SK-N-SH (cell line): Measurements from ENCODE around the gene CNGA3. TPM values are rescaled to one million over a fixed set of nuclear protein-coding genes. Genes with fewer than 3 reads are reported as not detected.

Experiments
- CTCF ChIA-PET: fragments of 300-600, 350-600 bp; formaldehyde crosslinking; extraction: SDS; loops from one replicate; lab custom pipeline; 2021; lab: Yijun Ruan, JAX
- POLR2A ChIA-PET: fragments of 350-600 bp; sonication (Branson Sonifier 250); formaldehyde crosslinking; extraction: SDS; loops from one replicate; lab custom pipeline; 2020; ENCODE audit warnings: antibody characterized with exemption, inconsistent platforms; lab: Yijun Ruan, JAX
- DNase-seq: peaks from one replicate; pipeline ENCODE4 v3.0.0; 2012
- H2AFZ ChIP-seq: fragments of 200-600 bp; sonication (generic); 2 replicates; pipeline ENCODE4 v1.8.1; 2016; ENCODE audit warnings: antibody characterized with exemption, mild to moderate bottlenecking, low read depth
- H3F3A ChIP-seq: fragments of 200-600 bp; sonication (generic); replicated peaks from 2 replicates; pipeline ENCODE3; 2016; ENCODE audit warnings: antibody characterized with exemption, mild to moderate bottlenecking; ENCODE audit not compliant: insufficient read depth
- H3K27ac ChIP-seq, 2 experiments: fragments of 200-500 bp in 1 of 2; fragments of 200-600 bp in 1 of 2; sonication (Bioruptor generic) in 1 of 2; sonication (generic), shearing (Covaris generic) in 1 of 2; 2 replicates each; pipeline versions ENCODE4 v1.5.1 to v1.6.1; 2014 to 2016; ENCODE audit warnings: low read depth in 2 of 2, inconsistent platforms in 1 of 2, low read length in 1 of 2, mild to moderate bottlenecking in 1 of 2, mixed read lengths in 1 of 2
- H3K27me3 ChIP-seq: fragments of 200-600 bp; sonication (generic), shearing (Covaris generic); 2 replicates; pipeline ENCODE4 v1.6.1; 2016; ENCODE audit warnings: mixed run types; ENCODE audit not compliant: insufficient read depth
- H3K36me3 ChIP-seq, 2 experiments: fragments of 200-500 bp in 1 of 2; fragments of 200-600 bp in 1 of 2; sonication (Bioruptor generic) in 1 of 2; sonication (generic) in 1 of 2; replicated peaks in 1 of 2; 2 replicates each; pipeline versions ENCODE3 to v1.5.1; 2014 to 2016; ENCODE audit warnings: low read length in 1 of 2, mild to moderate bottlenecking in 1 of 2; ENCODE audit not compliant: insufficient read depth in 2 of 2, control insufficient read depth in 1 of 2
- H3K4me1 ChIP-seq, 2 experiments: fragments of 200-500 bp in 1 of 2; fragments of 200-600 bp in 1 of 2; sonication (Bioruptor generic) in 1 of 2; sonication (generic), shearing (Covaris generic) in 1 of 2; 2 replicates each; pipeline versions ENCODE4 v1.5.1 to v1.6.1; 2014 to 2016; ENCODE audit warnings: low read depth in 1 of 2, low read length in 1 of 2, mixed run types in 1 of 2; ENCODE audit not compliant: insufficient read depth in 2 of 2, control insufficient read depth in 1 of 2
- H3K4me2 ChIP-seq: fragments of 200-600 bp; sonication (generic), shearing (Covaris generic); 2 replicates; pipeline ENCODE4 v1.6.1; 2017; ENCODE audit warnings: mixed run types
- H3K4me3 ChIP-seq, 2 experiments: fragments of 200-500 bp in 1 of 2; fragments of 200-600 bp in 1 of 2; sonication (Bioruptor generic) in 1 of 2; sonication (generic), shearing (Covaris generic) in 1 of 2; 2 replicates each; pipeline versions ENCODE4 v1.5.1 to v1.8.1; 2014 to 2016; ENCODE audit warnings: low read depth in 2 of 2, inconsistent platforms in 1 of 2, low read length in 1 of 2, mild to moderate bottlenecking in 1 of 2, mixed read lengths in 1 of 2, moderate library complexity in 1 of 2
- H3K79me2 ChIP-seq: fragments of 200-600 bp; sonication (generic); 2 replicates; pipeline ENCODE4 v1.8.1; 2017; ENCODE audit warnings: mild to moderate bottlenecking; ENCODE audit not compliant: insufficient read depth
- H3K9ac ChIP-seq: fragments of 200-600 bp; sonication (generic); 2 replicates; pipeline ENCODE4 v1.6.1; 2017; ENCODE audit warnings: mixed run types
- H3K9me2 ChIP-seq: fragments of 200-600 bp; sonication (generic); 2 replicates; pipeline ENCODE4 v1.6.1; 2017; ENCODE audit warnings: mixed run types
- H3K9me3 ChIP-seq: fragments of 200-600 bp; sonication (generic); 2 replicates; pipeline ENCODE4 v1.6.1; 2017; ENCODE audit warnings: mixed run types, mild to moderate bottlenecking, moderate library complexity
- H4K20me1 ChIP-seq: fragments of 200-600 bp; sonication (generic); 2 replicates; pipeline ENCODE4 v1.6.1; 2017; ENCODE audit warnings: mild to moderate bottlenecking, mixed run types; ENCODE audit not compliant: insufficient read depth
- CHD2 ChIP-seq: fragments of 150-350 bp; IDR thresholded peaks from 2 replicates; pipeline ENCODE4 v1.6.1; 2018; ENCODE audit warnings: low read length; ENCODE audit not compliant: partially characterized antibody
- ELF1 ChIP-seq: IDR thresholded peaks from 2 replicates; pipeline ENCODE4 v1.4.0; 2012
- IRF3 ChIP-seq: fragments of 150-350 bp; IDR thresholded peaks from 2 replicates; pipeline ENCODE4 v1.6.1; 2016; ENCODE audit warnings: mild to moderate bottlenecking, low read depth, low read length
- MEF2A ChIP-seq: IDR thresholded peaks from 2 replicates; pipeline ENCODE4 v1.4.0; 2012; ENCODE audit warnings: low read depth, borderline replicate concordance
- MXI1 ChIP-seq: IDR thresholded peaks from 2 replicates; pipeline ENCODE4 v1.6.1; 2012; ENCODE audit warnings: mild to moderate bottlenecking, low read depth, low read length, improper control_type of control experiment
- NFIC ChIP-seq: IDR thresholded peaks from 2 replicates; pipeline ENCODE4 v1.4.0; 2012; ENCODE audit warnings: borderline replicate concordance
- NRF1 ChIP-seq: IDR thresholded peaks from 2 replicates; pipeline ENCODE4 v1.6.1; 2012; ENCODE audit warnings: low read depth, mild to moderate bottlenecking, low read length
- PBX3 ChIP-seq: IDR thresholded peaks from 2 replicates; pipeline ENCODE4; 2012
- RAD21 ChIP-seq: IDR thresholded peaks from 2 replicates; pipeline ENCODE4 v1.6.1; 2012; ENCODE audit warnings: mild to moderate bottlenecking, low read length
- REST ChIP-seq: IDR thresholded peaks from 2 replicates; pipeline ENCODE4 v1.6.1; 2012; ENCODE audit warnings: mild to moderate bottlenecking, low read depth, low read length, moderate library complexity
- RFX5 ChIP-seq: IDR thresholded peaks from 2 replicates; pipeline ENCODE4 v1.6.1; 2012; ENCODE audit warnings: mild to moderate bottlenecking, improper control_type of control experiment, low read length
- SIN3A ChIP-seq: IDR thresholded peaks from 2 replicates; pipeline ENCODE4 v1.6.1; 2012; ENCODE audit warnings: low read depth, mild to moderate bottlenecking, low read length, moderate library complexity, borderline replicate concordance
- TCF12 ChIP-seq: IDR thresholded peaks from 2 replicates; pipeline ENCODE4 v1.4.0; 2012
- USF1 ChIP-seq: IDR thresholded peaks from 2 replicates; pipeline ENCODE4 v1.4.0; 2012; ENCODE audit warnings: low read depth, borderline replicate concordance
- USF2 ChIP-seq: fragments of 150-350 bp; IDR thresholded peaks from 2 replicates; pipeline ENCODE4 v1.6.1; 2017; ENCODE audit warnings: antibody characterized with exemption, low read length, low read depth, borderline replicate concordance
- YY1 ChIP-seq: IDR thresholded peaks from 2 replicates; pipeline ENCODE4 v1.4.0; 2012; ENCODE audit warnings: low read depth, mild to moderate bottlenecking
- WGBS: methylation state at CpG from one replicate; pipeline ENCODE4 v1.1.6; 2017; ENCODE audit warnings: low lambda C conversion rate; 5-methylcytosine and 5-hydroxymethylcytosine counted together
- polyA plus RNA-seq, 3 experiments: library from polyadenylated mRNA; depleted of rRNA; stranded (reverse); fragments of >200 nt; gene quantifications; 2 replicates each; pipeline ENCODE4 v1.2.3, GENCODE V29; 2012

The CNGA3 gene
- polyA plus RNA-seq, 1 of the 3 experiments (the other 2 are of a cell fraction): not detected

GRCh38 chr2:98359986-98360385 is 13.7 kb downstream of the CNGA3 start (continued):
- TF ChIP-seq YY1: no peak
- TF ChIP-seq, all 33 proteins: peak for 0

DNA sequence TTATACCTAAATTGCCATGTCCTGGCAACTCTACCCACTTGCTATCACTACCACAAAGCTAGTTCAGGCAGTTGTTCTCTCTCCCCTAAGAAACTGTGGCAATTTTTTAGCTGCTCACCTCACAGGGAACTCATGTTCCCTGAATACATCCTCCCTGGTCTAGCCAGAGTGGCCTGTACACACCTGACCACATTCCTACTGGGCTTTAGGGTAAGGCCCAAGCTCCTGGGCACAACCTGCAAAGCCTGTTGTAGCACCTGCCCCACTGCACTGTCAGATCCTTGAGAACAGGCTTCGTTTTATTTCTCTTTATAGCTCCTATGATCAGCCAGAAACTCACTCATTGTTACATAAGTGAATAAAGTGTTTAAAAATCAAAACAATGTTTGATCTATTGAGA is 21.5 kb downstream of the CNGA3 start:
- H3F3A ChIP-seq: no peaks in the 10 kb centered on the region
- H3K9me3 ChIP-seq: no peaks in the 10 kb centered on the region
- DNase-seq: no peak
- CTCF ChIA-PET: interaction anchor here (1.7 kb wide), 1 partner anchor 17 kb away, joined by 6 read pairs; no protein-coding TSS in a partner anchor
- no peak overlapping the region for H3K4me3 ChIP-seq
- no peaks in the 10 kb centered on the region for H4K20me1 ChIP-seq
- H3K79me2 ChIP-seq: no peaks in the 10 kb centered on the region
- H3K27ac ChIP-seq: no peak overlapping the region
- no peak overlapping the region for H2AFZ ChIP-seq
- H3K9me2 ChIP-seq: no peaks in the 10 kb centered on the region
- H3K27me3 ChIP-seq: no peaks in the 10 kb centered on the region
- H3K4me2 ChIP-seq: no peak overlapping the region
- TF ChIP-seq TCF12 (no peak), SIN3A (no peak), MXI1 (no peak), USF1 (no peak), REST (no peak), RAD21 (no peak), NFIC (no peak), IRF3 (no peak), USF2 (no peak), NRF1 (no peak), ELF1 (no peak), CHD2 (no peak), PBX3 (no peak), MEF2A (no peak), RFX5 (no peak)
- POLR2A ChIA-PET: no interaction called here
- H3K36me3 ChIP-seq: no peaks in the 10 kb centered on the region
- H3K9ac ChIP-seq: no peak overlapping the region
- no peaks in the 10 kb centered on the region for H3K4me1 ChIP-seq
- 3% methylated on average over 1 of the region's 1 CpG for WGBS
